ENCODE measurements around the gene KCNQ2.
"Not testable (repeated sequence)": the region's sequence is repeated elsewhere in the genome, so short reads cannot be mapped to it uniquely, and the experiment has no call there.

KCNQ2 gene

DNA sequence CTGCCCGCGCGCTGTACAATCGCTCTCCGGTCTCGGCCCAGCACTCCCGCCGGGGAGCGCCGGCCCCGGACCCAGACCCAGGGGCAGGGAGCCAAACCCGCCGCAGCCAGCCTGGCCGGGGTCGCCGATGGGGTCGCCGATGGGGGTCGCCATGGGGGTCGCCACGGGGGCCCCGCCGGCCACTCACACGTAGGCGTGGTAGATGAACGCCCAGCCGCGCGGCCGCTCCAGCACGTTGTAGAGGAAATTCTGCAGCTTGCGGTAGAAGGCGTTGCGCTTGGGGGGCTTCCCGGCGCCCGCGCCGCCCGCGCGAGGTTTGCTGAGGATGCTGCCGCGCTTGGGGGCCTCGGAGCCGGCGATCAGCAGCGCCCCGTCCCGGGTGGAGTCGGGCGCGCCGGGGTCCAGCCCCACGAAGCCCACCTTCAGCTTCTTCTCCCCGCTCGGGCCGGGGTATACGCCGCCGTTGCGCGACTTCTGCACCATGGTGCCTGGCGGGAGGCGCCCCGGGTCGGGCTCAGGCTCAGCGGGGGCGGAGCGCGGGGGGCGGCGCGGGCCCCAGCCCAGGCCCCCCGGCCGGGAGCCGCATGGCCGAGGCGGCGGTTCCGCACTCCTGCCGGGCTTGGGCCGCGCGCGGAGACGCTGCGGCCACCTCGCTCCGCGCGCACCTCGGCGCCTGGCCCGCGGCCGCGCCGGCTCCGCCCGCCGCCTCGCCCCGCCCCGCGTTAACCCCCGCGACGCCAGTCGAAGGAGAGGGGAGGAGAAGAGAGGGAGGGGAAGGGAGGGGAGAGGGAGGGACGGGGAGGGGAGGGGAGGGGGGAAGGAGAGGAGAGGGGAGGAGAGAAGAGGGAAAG lies at the start of gene KCNQ2:
TSS of gene KCNQ2 (minus strand) at position 675 of the 851 bp plus-strand sequence. CDS start at position 483, 192 bp downstream.
- no peak for DNase-seq

DNA sequence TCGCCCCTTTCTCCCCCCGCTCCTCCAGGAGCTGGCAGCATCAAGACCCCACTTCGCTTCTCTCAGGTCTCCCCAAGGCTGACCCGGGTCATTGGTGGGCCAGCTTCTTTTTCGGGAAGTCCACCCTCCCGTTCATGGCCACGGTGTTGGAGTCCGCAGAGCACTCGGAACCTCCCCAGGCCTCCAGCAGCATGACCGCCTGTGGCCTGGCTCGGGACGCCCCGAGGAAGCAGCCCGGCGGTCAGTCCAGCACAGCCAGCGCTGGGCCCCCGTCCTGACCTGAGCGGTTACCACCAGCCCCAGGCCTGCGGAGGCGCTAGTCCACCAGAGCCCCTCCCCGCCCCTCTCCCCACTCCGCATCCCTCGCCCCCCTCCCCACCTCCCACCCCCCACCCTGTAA lies 49.1 kb upstream of the KCNQ2 start:
- DNase-seq: no peak

DNA sequence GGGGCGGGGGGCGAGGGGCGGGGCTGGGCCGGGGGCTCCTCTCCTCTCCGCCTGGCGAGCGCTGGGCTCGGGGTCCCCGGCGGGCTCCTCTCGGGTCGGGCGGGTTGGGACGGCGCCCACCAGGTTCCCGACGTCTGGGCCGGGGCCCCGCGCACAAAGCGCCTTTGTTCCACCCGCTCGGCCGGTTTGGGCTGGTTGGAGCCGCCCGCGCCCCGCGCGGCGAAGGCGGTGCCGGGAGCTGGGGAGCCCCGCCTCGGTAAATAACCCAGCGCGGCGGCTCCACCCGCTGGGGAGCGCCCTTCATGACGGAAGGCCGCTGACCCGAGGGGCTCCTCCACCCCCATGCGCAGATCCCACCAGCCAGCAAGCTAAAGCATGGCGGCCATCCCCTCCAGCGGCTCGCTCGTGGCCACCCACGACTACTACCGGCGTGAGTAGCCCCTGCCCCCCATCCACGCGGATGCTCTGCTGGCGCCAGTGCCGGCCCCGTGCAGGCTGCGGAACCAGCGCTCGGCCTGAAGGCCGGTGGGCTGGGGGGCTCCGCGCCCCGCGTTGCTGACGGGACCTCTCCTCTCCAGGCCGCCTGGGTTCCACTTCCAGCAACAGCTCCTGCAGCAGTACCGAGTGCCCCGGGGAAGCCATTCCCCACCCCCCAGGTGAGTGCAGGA lies 48.6 kb upstream of the KCNQ2 start:
- no peak for DNase-seq

DNA sequence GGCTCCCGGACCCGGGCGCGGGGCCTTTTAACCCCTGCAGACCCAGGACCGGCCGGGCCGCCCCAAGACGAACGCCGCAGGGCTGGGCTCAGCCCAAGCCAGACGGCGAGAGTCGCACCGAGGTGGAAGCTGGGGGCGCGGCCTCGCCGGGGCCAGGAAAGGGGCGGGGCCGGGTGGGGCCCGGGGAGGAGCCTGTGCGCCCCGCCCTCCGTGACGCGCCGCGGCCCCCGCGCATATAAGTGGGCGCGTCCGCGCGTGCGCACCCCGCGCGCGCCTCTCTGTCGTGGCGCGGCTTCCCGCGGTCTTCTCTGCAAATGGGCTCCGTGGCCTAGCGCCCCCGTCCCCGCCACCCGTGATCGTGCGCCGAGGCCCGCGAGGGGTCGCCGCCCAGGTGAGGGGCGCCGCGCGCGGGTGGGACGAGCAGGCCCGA lies 48.1 kb upstream of the KCNQ2 start, which contains the start of gene PPDPF:
TSS of gene PPDPF (plus strand) at position 262 of the 430 bp plus-strand sequence. CDS start 544 bp downstream, outside the sequence.
- no peak for DNase-seq

DNA sequence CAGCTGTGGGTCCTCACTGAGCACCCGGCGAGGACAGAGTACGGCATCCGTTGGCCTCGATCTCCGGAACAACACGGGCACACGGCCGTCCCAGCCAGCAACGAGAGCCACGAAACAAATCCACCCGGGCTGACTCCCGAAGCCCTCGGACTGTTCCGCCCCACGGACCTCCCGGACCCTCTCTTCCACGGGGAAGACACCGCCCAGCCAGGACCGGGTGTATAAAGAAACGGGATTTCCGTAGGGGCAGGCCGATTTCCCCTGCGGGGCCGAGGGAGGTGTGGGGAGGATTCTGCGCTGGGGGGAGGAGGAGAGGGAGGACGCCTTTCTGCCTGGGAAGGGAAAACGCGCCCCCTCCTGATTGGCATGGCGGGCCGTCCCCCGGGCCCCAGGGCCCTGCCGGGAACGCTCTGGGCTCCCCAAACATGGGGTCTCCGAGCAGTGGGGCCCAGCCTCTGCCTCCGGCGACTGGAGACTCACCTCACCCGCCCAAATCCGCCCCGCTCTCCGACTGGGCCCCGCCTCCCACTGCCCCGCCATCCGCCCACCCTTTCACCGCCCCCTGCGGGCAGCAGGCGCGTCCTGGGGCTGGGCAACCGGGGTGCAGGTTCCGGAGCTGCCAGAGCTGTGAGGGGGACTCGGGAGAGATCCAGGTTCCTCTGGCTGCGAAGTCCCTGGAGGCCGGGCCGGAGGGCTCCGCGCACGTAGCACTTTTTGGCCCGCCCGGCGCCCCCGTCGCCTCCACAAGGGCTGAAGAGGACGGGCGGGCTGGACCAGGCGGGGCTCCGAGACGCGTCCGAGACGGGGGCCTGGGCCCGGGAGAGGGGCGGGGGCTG lies 47.4 kb upstream of the KCNQ2 start:
- DNase-seq: no peak

DNA sequence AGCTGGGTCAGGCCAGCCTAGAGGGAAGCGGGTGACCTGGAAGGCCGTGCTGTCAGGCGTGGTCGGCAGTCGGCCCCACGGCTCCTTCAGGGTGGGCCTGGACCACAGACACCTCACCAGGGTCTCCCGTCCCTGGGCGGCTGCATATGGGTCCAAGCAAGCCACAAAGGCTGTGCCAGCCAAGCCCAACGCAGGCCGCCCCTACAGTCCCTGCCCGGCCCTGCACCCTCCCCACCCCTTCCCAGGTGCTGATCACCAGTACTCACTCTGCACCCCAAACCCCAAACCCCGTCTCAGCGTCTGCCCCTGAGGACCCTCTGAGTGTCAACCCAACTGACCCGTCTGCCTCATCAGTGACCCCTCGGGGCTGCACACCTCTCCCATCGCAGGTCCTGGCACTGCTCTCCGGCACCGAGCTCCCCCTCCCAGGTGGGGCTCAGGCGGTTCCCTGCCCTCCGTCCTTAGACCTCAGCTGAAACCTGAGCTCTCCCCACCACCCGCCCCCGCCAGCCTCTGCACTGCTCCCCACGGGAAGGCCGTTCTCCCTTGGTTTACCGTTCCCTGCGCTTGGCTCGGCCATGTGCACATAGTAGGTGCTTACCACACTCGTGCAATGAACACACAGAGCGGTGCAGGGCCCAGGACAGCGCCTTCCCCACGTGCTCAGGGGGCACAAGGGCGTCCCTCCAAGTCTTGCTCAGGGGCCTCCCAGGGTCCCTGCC lies 46.7 kb upstream of the KCNQ2 start:
- DNase-seq: no peak

DNA sequence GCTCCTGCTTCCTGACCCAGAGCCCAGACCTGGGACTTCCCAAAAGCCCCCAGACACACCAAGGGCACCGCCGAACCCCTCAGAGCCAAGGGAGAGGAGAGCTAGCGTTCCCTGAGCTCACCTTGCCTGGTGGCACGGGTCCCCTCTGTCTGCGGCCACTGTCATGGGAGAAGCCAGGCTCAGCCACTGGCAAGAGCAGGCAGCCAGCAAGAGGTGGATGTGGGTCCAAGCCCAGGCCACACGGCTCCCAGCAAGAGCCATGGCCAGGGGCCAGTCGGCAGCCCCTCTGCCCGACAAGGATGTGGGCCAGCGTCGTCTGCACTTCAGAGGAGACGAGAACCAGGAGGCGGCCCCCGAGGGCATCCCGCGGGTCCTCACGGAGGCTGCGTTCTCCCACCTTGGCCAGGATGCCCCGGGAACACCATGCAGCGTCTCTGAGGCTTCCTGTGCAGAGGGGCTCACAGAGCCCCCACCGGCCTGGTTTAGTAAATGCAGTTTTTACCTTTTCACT lies 46.0 kb upstream of the KCNQ2 start:
- no peak for DNase-seq

DNA sequence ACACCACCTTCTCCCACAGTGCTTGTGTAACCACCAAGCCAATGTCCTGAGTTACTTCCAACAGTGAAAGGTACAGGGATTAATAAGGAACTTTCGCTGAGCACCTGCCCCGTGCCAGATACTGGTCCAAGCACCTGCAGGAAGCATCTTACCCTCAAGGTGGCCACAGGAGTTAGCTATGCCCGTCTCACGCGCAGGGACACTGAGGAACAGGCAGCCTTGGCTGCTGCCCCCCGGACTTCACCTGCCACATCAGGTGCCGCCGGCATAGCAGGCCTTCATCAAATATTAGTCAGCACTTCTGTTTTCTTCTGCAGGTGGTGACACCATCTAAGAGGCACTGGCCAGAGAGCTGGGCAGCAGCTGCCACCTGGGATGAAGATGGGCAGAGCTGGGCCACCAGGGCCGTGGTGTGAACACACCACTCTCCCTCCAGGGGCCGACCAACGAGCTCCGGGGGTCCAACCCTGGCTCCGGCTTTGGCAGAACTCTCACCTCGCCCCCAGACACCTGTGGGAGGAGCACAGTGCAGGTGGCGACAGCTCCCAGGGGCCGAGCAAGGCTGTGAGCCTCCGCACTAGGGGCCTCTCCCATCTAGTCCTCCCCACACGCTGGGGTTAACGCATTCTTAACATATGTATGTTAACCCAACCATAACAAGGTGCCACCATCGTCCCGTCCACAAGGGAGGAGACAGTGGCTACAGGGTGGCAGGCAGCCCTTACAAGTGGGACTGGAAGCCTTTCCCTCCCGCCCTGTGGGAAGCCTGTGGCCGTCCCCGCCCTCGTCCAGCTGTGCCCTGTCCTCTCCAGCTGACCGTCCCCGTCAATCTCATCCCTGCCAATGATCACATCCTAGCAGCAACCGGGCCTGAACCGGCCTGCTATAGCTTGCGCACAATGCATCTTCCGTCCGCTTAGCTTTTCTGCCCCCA lies 45.2 kb upstream of the KCNQ2 start:
- DNase-seq: no peak

DNA sequence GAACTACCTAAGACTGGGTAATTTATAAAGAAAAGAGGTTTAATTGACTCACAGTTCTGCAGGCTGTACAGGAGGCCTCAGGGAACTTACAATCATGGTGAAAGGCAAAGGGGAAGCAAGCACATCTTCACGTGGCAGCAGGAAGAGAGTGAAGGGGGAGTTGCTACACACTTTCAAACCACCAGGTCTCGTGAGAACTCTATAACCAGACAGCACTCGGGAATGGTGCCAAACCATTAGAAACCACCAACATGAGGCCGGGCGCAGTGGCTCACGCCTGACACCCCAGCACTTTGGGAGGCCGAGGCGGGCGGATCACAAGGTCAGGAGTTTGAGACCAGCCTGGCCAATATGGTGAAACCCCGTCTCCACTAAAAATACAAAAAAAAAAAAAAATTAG lies 42.1 kb upstream of the KCNQ2 start:
- DNase-seq: not testable (repeated sequence)

DNA sequence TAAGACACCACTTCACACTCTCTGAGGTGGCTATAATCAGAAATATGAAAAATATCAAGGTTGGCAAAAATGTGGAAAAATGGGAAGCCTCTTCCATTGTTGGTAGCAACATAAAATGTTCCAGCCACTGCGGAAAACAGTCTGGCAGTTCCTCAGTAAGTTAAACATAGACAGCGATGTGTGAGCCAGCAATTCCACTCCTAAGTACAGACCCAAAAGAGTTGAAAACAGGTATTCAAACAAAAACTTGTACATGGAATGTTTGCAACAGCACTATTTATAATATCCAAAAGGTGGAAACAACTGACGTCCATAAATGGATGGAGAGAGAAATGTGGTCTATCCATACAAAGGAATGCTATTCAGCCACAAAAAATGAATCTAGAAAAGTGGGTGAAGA lies 40.8 kb upstream of the KCNQ2 start:
- DNase-seq: no peak

DNA sequence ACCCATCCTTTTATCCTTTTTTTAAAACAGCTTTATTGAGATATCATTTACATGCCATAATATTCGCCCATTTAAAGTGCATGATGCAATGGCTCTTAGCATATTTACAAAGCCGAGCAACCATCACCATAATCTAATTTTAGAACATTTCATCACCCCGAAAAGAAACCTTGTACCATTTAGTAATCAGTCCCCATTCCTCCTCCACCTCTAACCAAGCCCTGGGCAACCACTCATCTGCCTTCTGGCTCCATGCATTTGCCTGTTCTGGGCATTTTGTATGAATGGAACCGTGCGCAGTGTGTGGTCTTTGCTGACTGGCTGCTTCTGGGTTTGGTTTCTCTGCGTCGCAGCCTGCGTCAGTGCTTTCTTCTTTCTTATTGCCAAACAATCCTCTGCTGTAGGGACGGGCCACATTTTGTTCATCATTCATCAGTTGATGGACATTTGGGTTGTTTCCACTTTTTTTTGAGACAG lies 36.7 kb upstream of the KCNQ2 start:
- no peak for DNase-seq

DNA sequence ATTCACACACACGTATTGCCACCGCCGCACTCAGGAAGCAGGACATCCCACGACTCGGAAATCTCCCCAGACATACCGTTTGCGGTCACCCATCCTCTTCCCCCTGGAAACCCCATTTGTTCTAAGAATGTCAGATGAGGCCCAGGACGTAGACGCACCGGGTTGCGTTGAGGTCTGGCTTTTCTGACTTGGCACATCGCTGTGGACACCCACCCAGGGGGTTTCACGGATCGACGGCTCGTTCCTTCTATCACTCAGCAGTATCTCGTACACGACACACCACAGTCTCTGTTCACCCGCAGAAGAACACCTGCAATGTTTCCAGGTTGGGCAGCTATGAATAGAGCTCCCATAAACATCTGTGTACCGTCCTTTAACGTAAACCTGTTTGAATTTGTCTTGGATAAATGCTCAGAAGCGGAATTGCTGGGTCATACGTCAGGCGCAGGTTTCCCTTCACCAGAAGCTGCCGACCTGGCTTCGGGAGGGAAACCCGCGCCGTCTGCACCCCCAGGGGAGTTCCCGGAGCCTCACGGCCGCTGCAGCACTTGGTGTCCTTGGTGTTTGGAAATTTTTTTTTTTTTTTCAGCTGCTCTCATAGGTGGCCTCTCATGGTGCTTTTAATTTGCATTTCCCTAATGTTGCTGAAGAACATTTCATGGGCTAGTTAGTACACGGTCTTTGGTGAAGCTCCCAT lies 35.8 kb upstream of the KCNQ2 start:
- DNase-seq: no peak

DNA sequence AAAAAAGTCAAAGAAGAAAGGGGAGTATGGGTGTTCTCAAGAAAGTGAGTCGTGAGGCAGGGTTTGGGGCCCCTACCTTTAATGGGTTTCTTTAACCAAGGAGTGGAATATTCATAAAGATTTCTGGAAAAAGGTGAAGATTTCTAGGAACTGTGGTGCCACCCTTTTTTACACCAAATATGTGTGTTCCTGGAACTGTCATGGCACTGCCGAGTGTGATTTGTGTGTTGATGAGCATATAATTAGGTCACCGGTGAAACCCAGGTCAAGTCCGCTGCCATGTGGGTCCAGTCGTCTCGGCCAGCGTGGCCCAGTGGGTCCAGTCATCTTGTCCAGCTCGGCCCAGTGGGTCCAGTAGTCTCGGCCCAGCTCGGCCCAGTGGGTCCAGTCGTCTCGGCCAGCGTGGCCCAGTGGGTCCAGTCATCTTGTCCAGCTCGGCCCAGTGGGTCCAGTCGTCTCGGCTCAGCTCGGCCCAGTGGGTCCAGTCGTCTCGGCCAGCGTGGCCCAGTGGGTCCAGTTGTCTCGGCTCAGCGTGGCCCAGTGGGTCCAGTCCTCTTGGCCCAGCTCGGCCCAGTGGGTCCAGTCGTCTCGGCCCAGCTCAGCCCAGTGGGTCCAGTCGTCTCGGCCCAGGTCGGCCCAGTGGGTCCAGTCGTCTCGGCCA lies 34.8 kb upstream of the KCNQ2 start:
- DNase-seq: no peak

DNA sequence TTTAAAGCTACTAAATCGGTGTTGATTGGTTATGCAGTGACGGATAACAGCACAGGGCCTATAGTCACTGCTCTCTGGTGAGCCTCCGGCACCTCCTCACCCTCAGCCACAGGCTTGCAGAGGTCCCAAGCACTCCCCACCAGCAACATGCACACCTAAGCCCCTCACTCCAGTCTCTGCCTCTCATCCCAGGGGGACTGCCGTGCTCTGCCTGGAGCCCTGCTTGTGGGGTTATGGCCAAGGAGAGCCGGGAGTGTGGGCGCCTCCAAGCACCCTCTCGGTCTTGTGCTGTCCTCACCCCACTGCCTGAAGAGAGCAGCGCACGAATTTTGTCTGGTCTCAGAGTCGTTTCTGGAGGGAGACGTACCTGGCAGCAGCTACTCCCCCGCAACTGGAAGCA lies 33.3 kb upstream of the KCNQ2 start:
- DNase-seq: no peak

DNA sequence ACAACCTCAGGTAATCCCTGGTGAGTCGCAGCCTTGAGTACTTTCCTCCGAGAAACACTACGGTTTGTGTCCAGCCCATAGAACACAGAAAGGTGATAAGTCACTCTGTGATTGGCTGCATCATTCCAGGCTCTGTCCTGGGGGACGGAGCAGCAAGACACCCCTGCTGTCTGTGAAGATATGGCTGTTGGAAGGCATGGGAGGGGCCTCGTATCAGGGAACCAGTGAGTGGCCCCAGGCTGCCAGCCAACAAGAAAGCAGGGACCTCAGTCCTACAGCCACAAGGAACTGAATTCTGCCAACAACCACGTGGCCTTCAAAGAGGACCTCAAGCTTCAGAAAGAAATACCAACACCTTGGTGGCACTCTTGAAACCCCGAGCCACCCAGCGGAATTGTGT lies 32.8 kb upstream of the KCNQ2 start:
- DNase-seq: no peak

DNA sequence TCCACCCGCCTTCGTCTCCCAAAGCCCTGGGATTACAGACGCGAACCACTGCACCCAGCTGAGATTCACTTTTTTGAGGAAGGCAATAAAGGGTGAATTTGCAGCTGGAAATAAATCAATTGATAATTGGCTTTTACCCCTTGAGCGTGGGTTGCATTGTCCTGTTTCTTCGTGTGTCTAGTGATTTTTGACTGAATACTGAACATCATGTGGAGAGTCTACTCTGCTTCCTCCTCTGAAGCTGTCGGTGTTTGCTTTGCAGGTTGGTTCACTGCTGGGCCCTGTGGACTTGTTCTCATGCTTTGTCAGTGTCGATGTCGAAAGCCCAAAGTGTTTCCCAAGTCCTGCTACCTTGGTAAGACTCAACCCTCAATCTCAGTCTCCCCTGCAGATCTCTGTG lies 32.2 kb upstream of the KCNQ2 start:
- no peak for DNase-seq

DNA sequence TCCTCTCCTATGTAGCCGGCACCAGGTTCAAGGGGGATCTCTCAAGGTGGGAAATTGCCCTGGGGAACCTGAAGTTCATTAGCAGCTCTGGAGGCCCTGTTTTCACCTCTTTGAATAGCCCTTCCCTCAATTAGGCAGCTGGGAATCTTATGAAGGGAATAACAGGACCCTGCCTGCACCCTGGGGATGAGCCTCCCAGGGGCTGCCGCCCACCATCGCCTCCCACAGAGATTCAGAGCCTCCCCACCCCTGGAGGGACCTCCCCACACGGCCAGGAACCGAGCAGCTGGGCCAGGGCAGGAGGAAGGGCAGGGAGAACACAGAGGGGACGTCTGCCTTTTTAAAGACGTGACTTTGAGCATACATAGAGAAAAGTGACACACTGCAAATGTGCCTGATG lies 31.1 kb upstream of the KCNQ2 start:
- no peak for DNase-seq

DNA sequence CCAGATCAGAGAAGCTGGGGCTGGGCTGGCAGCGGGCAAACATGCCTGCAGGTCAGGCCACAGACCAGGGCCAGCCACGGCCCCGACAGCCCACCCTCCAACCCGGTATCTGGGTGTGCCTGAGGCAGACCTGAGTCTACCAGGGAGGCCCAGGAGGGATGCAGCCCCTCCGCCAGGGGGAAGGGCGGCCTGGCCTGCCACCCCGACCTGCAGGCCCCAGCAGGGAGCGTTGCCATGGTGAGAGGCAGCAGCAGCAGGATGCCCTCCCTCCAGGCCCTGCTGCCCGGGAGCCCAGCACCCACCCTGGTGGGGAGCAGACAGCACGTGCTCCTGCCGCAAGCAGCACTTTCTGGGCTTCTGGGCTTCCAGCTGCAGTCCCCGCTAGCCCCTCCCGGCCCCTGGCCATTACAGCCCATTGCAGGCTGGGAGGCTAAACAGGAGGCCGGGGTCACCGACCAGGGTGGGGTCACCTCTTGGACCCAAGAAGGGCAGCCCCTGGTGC lies 30.3 kb upstream of the KCNQ2 start:
- peak; percentile 48 for DNase-seq

DNA sequence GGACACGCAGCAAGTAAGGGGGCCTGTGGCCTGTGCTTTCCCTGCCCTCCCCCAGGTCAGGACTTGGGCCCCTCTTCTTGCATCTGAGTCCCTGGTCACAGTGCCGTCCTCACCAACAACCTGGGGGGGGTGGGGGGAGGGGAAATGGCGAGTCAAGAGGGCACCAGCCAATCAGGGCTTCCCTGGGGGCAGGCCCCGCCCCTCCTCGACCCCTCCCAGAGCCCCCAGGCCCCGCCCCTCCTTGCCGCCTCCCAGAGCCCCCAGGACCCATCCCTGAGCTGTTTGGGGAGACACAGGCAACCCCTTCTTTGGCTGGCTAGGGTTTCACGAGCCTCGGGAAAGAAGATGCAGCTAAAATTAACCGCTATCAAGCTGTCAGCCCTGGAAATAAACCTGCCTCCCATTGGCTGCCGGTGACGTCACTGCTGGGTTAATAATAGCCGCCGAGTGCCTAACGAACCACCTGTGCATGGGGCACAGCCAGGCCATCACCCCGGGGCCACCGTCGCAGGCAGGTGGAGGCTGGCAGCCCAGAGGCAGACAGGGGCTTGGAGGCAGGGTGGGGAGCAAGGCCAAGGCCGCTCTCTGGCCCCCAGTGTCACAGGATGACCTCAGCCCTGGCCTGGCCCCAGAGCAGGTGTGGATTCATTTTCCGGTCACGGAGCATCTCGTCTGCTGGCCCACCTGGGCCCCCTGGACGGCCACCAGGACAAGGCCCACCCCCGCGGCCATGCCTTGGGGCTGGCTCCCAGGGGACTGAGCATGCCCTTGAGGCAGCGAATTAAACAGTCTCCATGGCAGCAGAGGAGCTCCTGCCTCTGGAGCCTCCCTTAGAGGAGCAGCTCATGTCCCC lies 29.6 kb upstream of the KCNQ2 start:
- DNase-seq: no peak

All from NCI-H524 treated with DMSO at 0.1 percent for 48 hours (cell line).